Trophoblast cell (in vitro differentiated cells and primary cell): ENCODE results near the gene ZNF32. TPM values are rescaled to one million over a fixed set of nuclear protein-coding genes. Genes with fewer than 3 reads are reported as not detected.

ENCODE experiments used
- DNase-seq, 2 donors: peaks; one replicate each; pipeline ENCODE4 v3.0.0-alpha.2; 2016
- H2AFZ ChIP-seq: 2 replicates; pipeline ENCODE4 v1.6.1; 2013; ENCODE audit warnings: low read length, moderate library complexity, mild to moderate bottlenecking; ENCODE audit not compliant: insufficient read depth, poor library complexity
- H2AK5ac ChIP-seq: 2 replicates; pipeline ENCODE4 v1.6.1; 2013; ENCODE audit warnings: mild to moderate bottlenecking, low read length
- H2BK120ac ChIP-seq: 2 replicates; pipeline ENCODE4 v1.6.1; 2013; ENCODE audit warnings: low read length, mild to moderate bottlenecking, moderate library complexity; ENCODE audit not compliant: insufficient read depth, poor library complexity
- H2BK12ac ChIP-seq: 2 replicates; pipeline ENCODE4 v1.6.1; 2013; ENCODE audit warnings: mild to moderate bottlenecking, low read length, moderate library complexity
- H2BK5ac ChIP-seq: 2 replicates; pipeline ENCODE4 v1.6.1; 2013; ENCODE audit warnings: low read length, low read depth, moderate library complexity, mild to moderate bottlenecking; ENCODE audit not compliant: poor library complexity
- H3K14ac ChIP-seq: 2 replicates; pipeline ENCODE4 v1.6.1; 2013; ENCODE audit warnings: mild to moderate bottlenecking, low read length
- H3K18ac ChIP-seq: 2 replicates; pipeline ENCODE4 v1.6.1; 2013; ENCODE audit warnings: mild to moderate bottlenecking, low read length
- H3K23ac ChIP-seq: 2 replicates; pipeline ENCODE4 v1.6.1; 2013; ENCODE audit warnings: low read length
- H3K27ac ChIP-seq: 2 replicates; pipeline ENCODE4 v1.5.1; 2013; ENCODE audit warnings: low read depth, mild to moderate bottlenecking, inconsistent platforms, low read length, moderate library complexity
- H3K27me3 ChIP-seq: 2 replicates; pipeline ENCODE4 v1.6.1; 2013; ENCODE audit warnings: inconsistent platforms, mild to moderate bottlenecking, low read length, moderate library complexity; ENCODE audit not compliant: insufficient read depth
- H3K36me3 ChIP-seq, 2 experiments: 1 replicate in 1 of 2; 2 replicates in 1 of 2; pipeline ENCODE4 v1.6.1; 2013; ENCODE audit warnings: low read length in 2 of 2, mild to moderate bottlenecking in 2 of 2, moderate library complexity in 1 of 2; ENCODE audit not compliant: insufficient read depth in 2 of 2, control insufficient read depth in 1 of 2
- H3K4ac ChIP-seq: 2 replicates; pipeline ENCODE4 v1.6.1; 2013; ENCODE audit warnings: low read depth, mild to moderate bottlenecking, low read length, moderate library complexity
- H3K4me1 ChIP-seq, 2 experiments: 1 replicate in 1 of 2; 2 replicates in 1 of 2; pipeline ENCODE4 v1.6.1; 2013; ENCODE audit warnings: low read length in 2 of 2, mild to moderate bottlenecking in 2 of 2, moderate library complexity in 1 of 2; ENCODE audit not compliant: insufficient read depth in 2 of 2, control insufficient read depth in 1 of 2
- H3K4me2 ChIP-seq: 2 replicates; pipeline ENCODE4 v1.6.1; 2013; ENCODE audit warnings: inconsistent platforms, mild to moderate bottlenecking, low read length, moderate library complexity
- H3K4me3 ChIP-seq: 2 replicates; pipeline ENCODE4 v1.5.1; 2013; ENCODE audit warnings: mild to moderate bottlenecking, low read depth, low read length, inconsistent platforms
- H3K79me1 ChIP-seq: one replicate; pipeline ENCODE4 v1.6.1; 2013; ENCODE audit warnings: low read length
- H3K79me2 ChIP-seq: 2 replicates; pipeline ENCODE4 v1.6.1; 2013; ENCODE audit warnings: low read length, mild to moderate bottlenecking; ENCODE audit not compliant: control insufficient read depth, insufficient read depth, poor library complexity
- H3K9ac ChIP-seq: 2 replicates; pipeline ENCODE4 v1.6.1; 2013; ENCODE audit warnings: mild to moderate bottlenecking, low read length
- H3K9me3 ChIP-seq: 2 replicates; pipeline ENCODE4 v1.6.1; 2013; ENCODE audit warnings: low read depth, mild to moderate bottlenecking, control low read depth, inconsistent platforms, low read length; ENCODE audit not compliant: insufficient read depth
- H4K12ac ChIP-seq: 2 replicates; pipeline ENCODE4 v1.6.1; 2013; ENCODE audit warnings: low read depth, mild to moderate bottlenecking, low read length, moderate library complexity
- H4K8ac ChIP-seq: 2 replicates; pipeline ENCODE4 v1.6.1; 2013; ENCODE audit warnings: low read depth, mild to moderate bottlenecking, low read length, moderate library complexity
- H4K91ac ChIP-seq: one replicate; pipeline ENCODE4 v1.6.1; 2013; ENCODE audit warnings: low read depth, mild to moderate bottlenecking, low read length, moderate library complexity
- WGBS: extraction: QIAGEN DNeasy Blood & Tissue Kit; methylation state at CpG from one replicate; pipeline ENCODE4 v1.1.7; 2013; ENCODE audit warnings: missing lambda C conversion rate; ENCODE audit not compliant: insufficient read length, insufficient coverage; ENCODE audit errors: extremely low coverage; 5-methylcytosine and 5-hydroxymethylcytosine counted together
- polyA plus RNA-seq: library from polyadenylated mRNA; stranded (reverse); fragments of 200-250 nt; gene quantifications from 2 replicates; pipeline ENCODE4 v1.2.3, GENCODE V29; 2013

Gene ZNF32, protein sequence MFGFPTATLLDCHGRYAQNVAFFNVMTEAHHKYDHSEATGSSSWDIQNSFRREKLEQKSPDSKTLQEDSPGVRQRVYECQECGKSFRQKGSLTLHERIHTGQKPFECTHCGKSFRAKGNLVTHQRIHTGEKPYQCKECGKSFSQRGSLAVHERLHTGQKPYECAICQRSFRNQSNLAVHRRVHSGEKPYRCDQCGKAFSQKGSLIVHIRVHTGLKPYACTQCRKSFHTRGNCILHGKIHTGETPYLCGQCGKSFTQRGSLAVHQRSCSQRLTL
- polyA plus RNA-seq, result 13.0 and 13.4 TPM in 2 replicates

DNA sequence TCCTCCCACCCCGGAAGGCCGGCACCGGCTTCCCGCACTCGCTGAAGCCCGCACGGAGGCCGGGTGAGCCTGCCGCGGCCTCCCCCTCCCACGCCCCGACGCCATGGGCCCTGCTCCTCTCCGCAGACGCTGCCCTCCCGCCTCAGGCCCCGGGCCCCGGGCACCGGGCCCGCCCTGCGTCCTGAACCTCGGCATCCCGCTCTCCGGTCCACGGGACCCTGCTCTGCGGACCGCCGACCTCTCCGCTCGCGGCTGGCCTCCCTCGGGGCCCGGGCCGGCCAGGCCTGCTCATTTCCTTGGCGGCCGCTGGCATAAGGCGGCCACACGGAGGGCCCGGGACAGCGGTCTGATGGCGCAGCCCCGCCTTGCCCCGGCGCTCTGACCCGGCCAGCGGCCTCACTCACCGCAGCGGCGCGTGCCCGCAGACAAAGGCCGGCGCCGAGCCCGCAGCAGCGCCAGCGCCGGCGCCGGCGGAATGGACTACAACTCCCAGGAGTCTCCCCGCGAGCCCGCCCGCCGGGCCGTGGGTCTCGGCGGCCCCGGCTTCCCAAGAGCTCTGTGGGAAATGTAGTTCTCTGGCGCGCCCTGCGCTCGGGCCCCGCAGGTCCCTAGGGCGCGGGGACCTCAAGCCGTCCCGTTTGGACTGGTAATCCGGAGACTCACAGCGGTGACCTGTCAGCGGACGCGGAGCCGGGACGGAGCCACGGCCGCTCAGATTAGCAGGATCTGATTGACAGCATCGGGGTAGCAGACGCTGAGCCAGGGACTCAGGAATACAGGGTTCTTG is at the start of gene ZNF32:
Gene ZNF32, minus strand, starts transcription at position 484 of the 787 bp plus-strand sequence. CDS start 2,748 bp downstream, outside the sequence.
- Histone ChIP-seq H3K4me3 (peak within 1 kb of the TSS; percentile 91), H2BK12ac (peak within 1 kb of the TSS; percentile 8), H3K27me3 (peaks cover 2% of the 10 kb centered on the region), H4K12ac (peak within 1 kb of the TSS; percentile 97), H2BK120ac (peak within 1 kb of the TSS; percentile 70), H3K4me2 (peak within 1 kb of the TSS; percentile 84), H3K4ac (peak within 1 kb of the TSS; percentile 75), H2BK5ac (peak within 1 kb of the TSS; percentile 26), H3K4me1 (peaks cover 0 to 7% of the 10 kb centered on the region in 2 experiments), H3K79me2 (peaks cover 5% of the 10 kb centered on the region), H3K18ac (peak within 1 kb of the TSS; percentile 76), H3K23ac (no peak within 1 kb of the TSS), H3K36me3 (peaks cover 9 to 17% of the 10 kb centered on the region in 2 experiments), H3K79me1 (peaks cover 7% of the 10 kb centered on the region), H3K27ac (no peak within 1 kb of the TSS), H3K9ac (peak within 1 kb of the TSS; percentile 96), H3K9me3 (peaks cover 11% of the 10 kb centered on the region), H2AFZ (peak within 1 kb of the TSS; percentile 92), H4K8ac (peak within 1 kb of the TSS; percentile 98), H4K91ac (peak within 1 kb of the TSS; percentile 89), H2AK5ac (peak within 1 kb of the TSS; percentile 24), H3K14ac (peak within 1 kb of the TSS; percentile 92)
- DNase-seq, result peak; percentile 90 to 95
- no CpG with 5 or more reads among the region's 90 CpGs for WGBS

DNA sequence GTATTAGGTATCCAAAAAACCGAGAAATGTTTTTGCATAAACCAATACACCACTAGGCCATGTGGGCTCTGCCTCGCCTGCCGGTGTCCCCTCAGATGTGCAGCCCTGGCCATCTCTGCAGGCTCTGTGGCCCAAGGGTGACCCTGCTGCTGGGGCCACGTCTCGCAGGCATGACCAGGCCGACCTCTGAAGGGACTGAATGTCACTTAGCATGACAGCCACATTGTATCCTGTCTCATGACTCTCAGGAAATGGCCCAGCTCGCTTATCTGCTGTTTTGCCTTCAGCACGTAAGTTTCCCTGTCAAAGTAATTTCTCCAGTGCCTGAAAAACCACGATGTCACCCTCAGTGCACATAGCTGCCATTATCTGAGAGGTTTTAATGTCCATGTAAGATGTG is 49.5 kb upstream of the ZNF32 start:
- peaks cover 0 to 4% of the 10 kb centered on the region in 2 experiments for H3K4me1 ChIP-seq
- no CpG with 5 or more reads among the region's 9 CpGs for WGBS
- no peak overlapping the region for H4K8ac ChIP-seq
- no peak for DNase-seq
- no peaks in the 10 kb centered on the region for H3K27me3 ChIP-seq
- no peak overlapping the region for H3K14ac ChIP-seq
- no peak overlapping the region for H3K4ac ChIP-seq
- no peak overlapping the region for H2BK12ac ChIP-seq
- no peaks in the 10 kb centered on the region for H3K9me3 ChIP-seq
- H2AFZ ChIP-seq, result no peak overlapping the region
- no peak overlapping the region for H2BK5ac ChIP-seq
- H3K79me2 ChIP-seq, result no peaks in the 10 kb centered on the region
- no peak overlapping the region for H2BK120ac ChIP-seq
- no peaks in the 10 kb centered on the region for H3K79me1 ChIP-seq
- no peak overlapping the region for H3K4me3 ChIP-seq
- no peak overlapping the region for H3K27ac ChIP-seq
- H3K18ac ChIP-seq, result no peak overlapping the region
- H2AK5ac ChIP-seq, result no peak overlapping the region
- H4K91ac ChIP-seq, result no peak overlapping the region
- H3K4me2 ChIP-seq, result no peak overlapping the region
- no peak overlapping the region for H4K12ac ChIP-seq
- no peaks in the 10 kb centered on the region for H3K36me3 ChIP-seq
- H3K9ac ChIP-seq, result no peak overlapping the region
- H3K23ac ChIP-seq, result no peak overlapping the region

DNA sequence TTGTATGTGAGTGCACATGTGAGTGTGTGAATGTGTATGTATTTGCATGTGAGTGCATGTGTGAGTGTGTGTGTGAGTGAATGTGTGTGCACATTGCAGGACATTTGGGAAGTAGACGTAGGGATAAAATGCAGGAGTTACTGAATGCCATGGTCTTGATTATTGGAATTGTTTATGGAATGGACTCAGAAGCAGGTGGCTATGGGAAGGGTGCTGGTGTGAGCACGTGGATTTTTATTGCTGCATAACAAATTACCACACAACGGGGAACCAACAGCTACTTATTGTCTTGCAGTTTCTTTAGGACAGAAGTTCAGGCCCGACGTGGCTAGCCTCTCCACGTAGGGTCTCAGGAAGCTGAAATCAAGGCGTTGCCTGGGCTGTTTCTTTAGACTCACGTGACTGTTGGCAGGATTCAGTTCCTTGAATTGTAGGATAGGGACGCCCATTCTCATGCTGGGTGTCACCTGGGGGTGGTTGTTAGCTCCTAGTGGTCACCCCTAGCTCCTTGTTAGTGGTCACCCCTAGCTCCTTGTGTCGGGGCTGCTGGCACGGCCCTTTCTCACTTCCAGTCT is 48.3 kb upstream of the ZNF32 start:
- WGBS, result no CpG with 5 or more reads among the region's 11 CpGs
- no peak overlapping the region for H3K4me2 ChIP-seq
- no peak overlapping the region for H4K91ac ChIP-seq
- no peak overlapping the region for H3K14ac ChIP-seq
- no peak overlapping the region for H2AK5ac ChIP-seq
- H3K18ac ChIP-seq, result no peak overlapping the region
- H3K36me3 ChIP-seq, result no peaks in the 10 kb centered on the region
- no peak overlapping the region for H3K4me3 ChIP-seq
- no peak for DNase-seq
- H3K79me1 ChIP-seq, result no peaks in the 10 kb centered on the region
- no peak overlapping the region for H3K27ac ChIP-seq
- no peak overlapping the region for H4K12ac ChIP-seq
- no peak overlapping the region for H3K4ac ChIP-seq
- no peak overlapping the region for H2BK5ac ChIP-seq
- no peak overlapping the region for H3K9ac ChIP-seq
- no peak overlapping the region for H2BK120ac ChIP-seq
- no peaks in the 10 kb centered on the region for H3K27me3 ChIP-seq
- no peak overlapping the region for H2AFZ ChIP-seq
- H4K8ac ChIP-seq, result no peak overlapping the region
- peaks cover 0 to 4% of the 10 kb centered on the region in 2 experiments for H3K4me1 ChIP-seq
- no peaks in the 10 kb centered on the region for H3K9me3 ChIP-seq
- H3K23ac ChIP-seq, result no peak overlapping the region
- H2BK12ac ChIP-seq, result no peak overlapping the region
- H3K79me2 ChIP-seq, result no peaks in the 10 kb centered on the region

DNA sequence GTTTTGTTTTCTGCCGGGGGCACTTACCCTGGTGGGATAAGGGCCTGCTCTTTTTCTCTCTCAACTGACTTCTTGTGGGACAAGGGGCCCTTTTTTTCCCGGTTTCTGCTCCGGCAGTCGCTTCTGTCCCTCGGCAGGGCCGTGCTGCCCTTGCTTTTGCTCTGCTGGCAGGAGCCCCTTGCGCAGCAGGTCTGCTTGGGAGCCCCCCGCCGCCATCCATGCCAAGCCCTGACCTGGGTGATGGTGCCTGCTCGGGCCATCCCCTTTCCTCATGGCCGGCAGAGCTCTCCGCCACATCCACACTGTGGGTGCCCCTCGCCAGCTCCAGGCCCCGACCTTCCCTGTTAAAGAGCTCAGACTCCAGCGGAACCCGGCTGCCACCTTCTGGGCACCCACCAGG is 47.0 kb upstream of the ZNF32 start:
- no peak overlapping the region for H3K14ac ChIP-seq
- H4K12ac ChIP-seq, result no peak overlapping the region
- H3K79me2 ChIP-seq, result no peaks in the 10 kb centered on the region
- H3K27me3 ChIP-seq, result no peaks in the 10 kb centered on the region
- DNase-seq, result no peak
- no peak overlapping the region for H2BK120ac ChIP-seq
- no peak overlapping the region for H3K4me3 ChIP-seq
- no peaks in the 10 kb centered on the region for H3K4me1 ChIP-seq
- no peak overlapping the region for H2AK5ac ChIP-seq
- H4K91ac ChIP-seq, result no peak overlapping the region
- no peak overlapping the region for H2AFZ ChIP-seq
- no peak overlapping the region for H3K27ac ChIP-seq
- no peaks in the 10 kb centered on the region for H3K9me3 ChIP-seq
- no peaks in the 10 kb centered on the region for H3K36me3 ChIP-seq
- no peak overlapping the region for H3K18ac ChIP-seq
- H3K9ac ChIP-seq, result no peak overlapping the region
- no peak overlapping the region for H3K4me2 ChIP-seq
- H2BK12ac ChIP-seq, result no peak overlapping the region
- H4K8ac ChIP-seq, result no peak overlapping the region
- H3K23ac ChIP-seq, result no peak overlapping the region
- H3K4ac ChIP-seq, result no peak overlapping the region
- H3K79me1 ChIP-seq, result no peaks in the 10 kb centered on the region
- WGBS, result no CpG with 5 or more reads among the region's 16 CpGs
- no peak overlapping the region for H2BK5ac ChIP-seq
